OCI-LY1 (cell line): ENCODE measurements around the gene KAT14.

ENCODE experiments used
- H2AFZ ChIP-seq: fragments of 200-600 bp; sonication (generic), shearing (Covaris generic); 2 replicates; pipeline ENCODE4 v1.6.0; 2014; ENCODE audit warnings: antibody characterized with exemption, mild to moderate bottlenecking, low read length
- H3F3A ChIP-seq: fragments of 200-600 bp; sonication (generic), shearing (Covaris generic); 2 replicates; pipeline ENCODE4 v1.6.0; 2014; ENCODE audit warnings: mild to moderate bottlenecking, antibody characterized with exemption, low read length, moderate library complexity; ENCODE audit not compliant: insufficient read depth
- H3K27ac ChIP-seq: fragments of 200-600 bp; sonication (generic); 2 replicates; pipeline ENCODE4 v1.5.1; 2014; ENCODE audit warnings: low read length, mixed run types, mild to moderate bottlenecking, low read depth; ENCODE audit not compliant: poor library complexity, severe bottlenecking
- H3K27me3 ChIP-seq: fragments of 200-600 bp; sonication (generic); 2 replicates; pipeline ENCODE4 v1.6.0; 2014; ENCODE audit warnings: antibody characterized with exemption, mild to moderate bottlenecking, low read length, moderate library complexity; ENCODE audit not compliant: insufficient read depth
- H3K36me3 ChIP-seq: fragments of 200-600 bp; sonication (generic); 2 replicates; pipeline ENCODE4 v1.6.1; 2014; ENCODE audit warnings: mild to moderate bottlenecking, antibody characterized with exemption, low read length, moderate library complexity, mixed read lengths; ENCODE audit not compliant: insufficient read depth
- H3K4me1 ChIP-seq: fragments of 200-600 bp; sonication (generic); 2 replicates; pipeline ENCODE4 v1.5.1; 2014; ENCODE audit warnings: mild to moderate bottlenecking, low read length, moderate library complexity; ENCODE audit not compliant: insufficient read depth, severe bottlenecking
- H3K4me2 ChIP-seq: fragments of 200-600 bp; sonication (generic), shearing (Covaris generic); 2 replicates; pipeline ENCODE4 v1.6.1; 2014; ENCODE audit warnings: low read length
- H3K4me3 ChIP-seq: fragments of 200-600 bp; sonication (generic); 2 replicates; pipeline ENCODE4 v1.5.1; 2014; ENCODE audit warnings: low read length, low read depth, mild to moderate bottlenecking, mixed read lengths; ENCODE audit not compliant: poor library complexity, severe bottlenecking
- H3K79me2 ChIP-seq: fragments of 200-600 bp; shearing (Covaris generic); 2 replicates; pipeline ENCODE4 v1.6.1; 2016; ENCODE audit warnings: mixed run types, low read length, mixed read lengths; ENCODE audit not compliant: insufficient read depth
- H3K9ac ChIP-seq: fragments of 200-600 bp; sonication (generic), shearing (Covaris generic); 2 replicates; pipeline ENCODE4 v1.6.1; 2014; ENCODE audit warnings: mild to moderate bottlenecking, low read length, mixed read lengths
- H3K9me2 ChIP-seq: fragments of 200-600 bp; sonication (generic), shearing (Covaris generic); 2 replicates; pipeline ENCODE4 v1.6.1; 2014; ENCODE audit warnings: low read depth, mild to moderate bottlenecking, low read length, mixed read lengths
- H3K9me3 ChIP-seq: fragments of 200-600 bp; shearing (Covaris generic); 2 replicates; pipeline ENCODE4 v1.6.1; 2014; ENCODE audit warnings: low read length, mixed read lengths
- H4K20me1 ChIP-seq: fragments of 200-600 bp; sonication (generic), shearing (Covaris generic); 2 replicates; pipeline ENCODE4 v1.6.0; 2016; ENCODE audit warnings: mild to moderate bottlenecking, low read length; ENCODE audit not compliant: insufficient read depth
- EZH2 ChIP-seq: fragments of 200-600 bp; sonication (generic), shearing (Covaris generic); IDR thresholded peaks from 2 replicates; pipeline ENCODE4 v1.8.0; 2017; ENCODE audit warnings: borderline replicate concordance, mixed run types, mild to moderate bottlenecking, antibody characterized with exemption, low read length, moderate library complexity, mixed read lengths
- TF ChIP-seq, protein P1 (sequence below): fragments of 200-600 bp; sonication (generic), shearing (Covaris generic); IDR thresholded peaks from 2 replicates; pipeline ENCODE4 v1.5.1; 2017; ENCODE audit warnings: mild to moderate bottlenecking, antibody characterized with exemption, low read length, moderate library complexity, mixed read lengths

KAT14 gene

DNA sequence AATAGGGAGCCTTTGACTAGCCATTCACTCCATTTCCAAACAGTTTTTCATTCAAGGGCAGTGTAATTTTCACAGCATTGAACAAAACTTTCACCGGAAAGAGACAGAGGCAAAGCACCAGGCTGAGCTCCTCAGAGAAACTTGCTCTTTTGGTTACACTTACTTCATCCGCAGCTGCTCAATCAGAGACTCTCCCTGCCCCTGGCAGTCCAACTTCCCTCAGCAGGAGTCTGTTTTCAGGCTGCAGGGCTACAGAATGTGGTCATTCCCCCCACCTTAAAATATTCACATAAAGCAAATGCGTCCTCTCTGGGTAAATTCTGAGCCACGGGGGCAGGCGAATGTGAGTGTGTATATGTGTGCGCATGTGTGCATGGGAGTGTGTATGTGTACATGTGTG lies 80.6 kb downstream of the KAT14 start:
- Histone ChIP-seq H3K9ac (no peak overlapping the region), H3K27ac (no peak overlapping the region), H3K4me3 (no peak overlapping the region), H3K9me3 (no peaks in the 10 kb centered on the region), H3K79me2 (no peaks in the 10 kb centered on the region), H3K4me1 (no peaks in the 10 kb centered on the region), H3K4me2 (no peak overlapping the region), H3F3A (no peaks in the 10 kb centered on the region), H3K36me3 (no peaks in the 10 kb centered on the region), H3K9me2 (no peaks in the 10 kb centered on the region), H2AFZ (no peak overlapping the region), H3K27me3 (no peaks in the 10 kb centered on the region; the same call in 1 of the 2 replicates), H4K20me1 (no peaks in the 10 kb centered on the region)
- TF ChIP-seq, protein P1, sequence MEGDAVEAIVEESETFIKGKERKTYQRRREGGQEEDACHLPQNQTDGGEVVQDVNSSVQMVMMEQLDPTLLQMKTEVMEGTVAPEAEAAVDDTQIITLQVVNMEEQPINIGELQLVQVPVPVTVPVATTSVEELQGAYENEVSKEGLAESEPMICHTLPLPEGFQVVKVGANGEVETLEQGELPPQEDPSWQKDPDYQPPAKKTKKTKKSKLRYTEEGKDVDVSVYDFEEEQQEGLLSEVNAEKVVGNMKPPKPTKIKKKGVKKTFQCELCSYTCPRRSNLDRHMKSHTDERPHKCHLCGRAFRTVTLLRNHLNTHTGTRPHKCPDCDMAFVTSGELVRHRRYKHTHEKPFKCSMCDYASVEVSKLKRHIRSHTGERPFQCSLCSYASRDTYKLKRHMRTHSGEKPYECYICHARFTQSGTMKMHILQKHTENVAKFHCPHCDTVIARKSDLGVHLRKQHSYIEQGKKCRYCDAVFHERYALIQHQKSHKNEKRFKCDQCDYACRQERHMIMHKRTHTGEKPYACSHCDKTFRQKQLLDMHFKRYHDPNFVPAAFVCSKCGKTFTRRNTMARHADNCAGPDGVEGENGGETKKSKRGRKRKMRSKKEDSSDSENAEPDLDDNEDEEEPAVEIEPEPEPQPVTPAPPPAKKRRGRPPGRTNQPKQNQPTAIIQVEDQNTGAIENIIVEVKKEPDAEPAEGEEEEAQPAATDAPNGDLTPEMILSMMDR: no peak
- no peak for TF ChIP-seq EZH2

DNA sequence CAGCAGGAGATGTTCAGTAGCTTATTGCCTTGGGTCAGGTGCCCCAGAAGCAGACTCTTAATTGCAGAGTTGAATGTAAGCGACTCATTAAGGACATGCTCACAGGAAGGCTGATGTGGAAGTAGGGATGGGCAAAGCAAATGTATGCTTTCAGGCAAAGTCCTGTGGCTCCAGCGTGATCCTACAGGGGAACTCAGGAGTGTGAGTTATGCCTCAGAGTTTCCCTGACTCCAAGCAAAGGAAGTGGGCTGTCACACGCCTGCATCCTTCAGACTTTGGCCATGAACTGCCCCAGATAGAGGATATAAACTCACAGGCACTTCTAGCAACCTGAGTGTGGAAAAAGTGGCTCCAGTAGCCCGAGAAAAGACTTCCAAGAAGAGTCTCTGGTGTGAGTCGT lies 85.7 kb downstream of the KAT14 start:
- no peak overlapping the region for H3K4me3 ChIP-seq
- H3K4me1 ChIP-seq: no peaks in the 10 kb centered on the region
- H2AFZ ChIP-seq: no peak overlapping the region
- H3K9ac ChIP-seq: no peak overlapping the region
- no peaks in the 10 kb centered on the region for H3K79me2 ChIP-seq
- TF ChIP-seq EZH2: no peak
- TF ChIP-seq, protein P1: no peak
- H3K27me3 ChIP-seq: no peaks in the 10 kb centered on the region; the same call in 1 of the 2 replicates
- no peak overlapping the region for H3K4me2 ChIP-seq
- H3F3A ChIP-seq: no peaks in the 10 kb centered on the region
- H3K9me3 ChIP-seq: no peaks in the 10 kb centered on the region
- no peaks in the 10 kb centered on the region for H3K9me2 ChIP-seq
- H4K20me1 ChIP-seq: no peaks in the 10 kb centered on the region
- no peaks in the 10 kb centered on the region for H3K36me3 ChIP-seq
- no peak overlapping the region for H3K27ac ChIP-seq

DNA sequence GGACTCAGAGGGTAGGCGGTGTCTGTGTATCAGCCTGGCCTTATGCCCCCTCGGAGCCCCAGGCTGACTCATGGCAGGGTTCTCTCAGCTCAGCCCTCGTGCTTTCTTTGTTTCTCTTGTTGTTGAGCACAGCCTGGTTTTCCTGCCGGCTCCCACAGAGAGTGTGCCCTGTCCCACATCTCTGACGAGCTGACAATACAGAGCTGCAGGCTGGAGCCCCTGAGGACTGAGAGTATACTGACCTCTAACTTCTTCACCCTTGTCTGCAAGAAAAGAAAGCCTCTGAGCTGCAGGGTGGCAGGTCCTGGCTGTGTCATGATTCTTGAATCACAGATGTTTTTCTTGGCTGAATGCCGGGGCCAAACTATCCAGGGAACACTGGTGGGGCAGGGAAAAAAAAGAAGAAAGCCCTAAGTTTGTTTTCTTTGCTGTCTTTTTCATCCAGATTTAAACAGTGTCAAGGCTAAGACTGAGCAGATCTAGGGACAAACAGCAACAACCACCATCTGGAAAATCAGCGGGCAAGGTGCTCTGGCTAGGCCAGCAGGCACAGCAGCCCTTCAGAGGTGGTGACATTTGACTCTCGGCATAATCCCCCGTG lies 87.4 kb downstream of the KAT14 start:
- no peak overlapping the region for H3K4me3 ChIP-seq
- H3K27ac ChIP-seq: no peak overlapping the region
- H3K4me2 ChIP-seq: no peak overlapping the region

More for the DNA sequence above, 87.4 kb downstream of the KAT14 start:
- TF ChIP-seq, protein P1: no peak
- TF ChIP-seq EZH2: no peak
- Histone ChIP-seq H3K36me3 (no peaks in the 10 kb centered on the region), H3K79me2 (no peaks in the 10 kb centered on the region), H3K9ac (no peak overlapping the region), H3K27me3 (no peaks in the 10 kb centered on the region; the same call in 1 of the 2 replicates), H3K9me3 (no peaks in the 10 kb centered on the region), H4K20me1 (no peaks in the 10 kb centered on the region), H2AFZ (no peak overlapping the region), H3K9me2 (no peaks in the 10 kb centered on the region), H3F3A (no peaks in the 10 kb centered on the region), H3K4me1 (no peaks in the 10 kb centered on the region)
